ENCODE measurements around the gene POLDIP3.

POLDIP3 gene, protein sequence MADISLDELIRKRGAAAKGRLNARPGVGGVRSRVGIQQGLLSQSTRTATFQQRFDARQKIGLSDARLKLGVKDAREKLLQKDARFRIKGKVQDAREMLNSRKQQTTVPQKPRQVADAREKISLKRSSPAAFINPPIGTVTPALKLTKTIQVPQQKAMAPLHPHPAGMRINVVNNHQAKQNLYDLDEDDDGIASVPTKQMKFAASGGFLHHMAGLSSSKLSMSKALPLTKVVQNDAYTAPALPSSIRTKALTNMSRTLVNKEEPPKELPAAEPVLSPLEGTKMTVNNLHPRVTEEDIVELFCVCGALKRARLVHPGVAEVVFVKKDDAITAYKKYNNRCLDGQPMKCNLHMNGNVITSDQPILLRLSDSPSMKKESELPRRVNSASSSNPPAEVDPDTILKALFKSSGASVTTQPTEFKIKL

DNA sequence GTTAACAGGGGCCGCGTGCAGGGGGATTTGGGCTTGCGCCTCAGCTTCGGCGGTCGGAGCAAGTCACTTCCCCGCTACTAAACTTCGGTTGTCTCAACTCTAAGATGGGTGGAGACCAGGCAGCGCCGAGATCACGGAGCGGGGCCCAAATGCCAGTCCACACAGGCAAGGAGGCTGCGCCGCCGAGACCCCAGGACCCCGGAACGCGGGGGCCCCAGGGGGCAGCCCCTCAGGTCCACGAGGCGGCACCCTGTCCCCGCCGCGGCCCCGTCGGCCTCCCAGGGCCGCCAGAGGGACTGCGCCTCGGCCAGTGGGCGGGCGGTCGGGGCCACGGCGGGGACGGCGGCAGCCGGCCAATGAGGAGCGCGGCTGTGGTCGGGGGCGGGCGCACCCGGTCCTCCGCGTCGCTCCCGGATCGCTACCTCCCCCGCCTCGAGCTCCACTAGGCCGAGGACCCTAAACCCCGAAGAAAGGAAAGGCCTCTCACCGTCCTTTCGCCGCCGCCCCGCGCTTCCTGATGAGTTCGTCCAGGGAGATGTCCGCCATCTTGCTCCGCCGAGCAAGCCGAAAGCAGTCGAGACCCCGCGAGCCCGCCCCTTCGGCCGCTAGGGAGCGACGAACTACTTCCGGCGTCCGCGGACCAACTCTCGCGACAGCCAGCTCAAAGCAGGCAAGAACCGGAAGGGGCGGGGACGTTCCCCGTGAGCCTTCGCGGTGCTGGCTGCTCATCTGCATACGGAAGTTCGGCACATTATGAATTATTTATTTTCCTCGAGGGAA, at the start of gene POLDIP3:
POLDIP3 (minus strand) TSS at position 572 of the 780 bp plus-strand sequence; CDS start at position 546, 26 bp downstream.
- DNase-seq (ENCODE audit: low read depth), result peak; percentile 97

DNA sequence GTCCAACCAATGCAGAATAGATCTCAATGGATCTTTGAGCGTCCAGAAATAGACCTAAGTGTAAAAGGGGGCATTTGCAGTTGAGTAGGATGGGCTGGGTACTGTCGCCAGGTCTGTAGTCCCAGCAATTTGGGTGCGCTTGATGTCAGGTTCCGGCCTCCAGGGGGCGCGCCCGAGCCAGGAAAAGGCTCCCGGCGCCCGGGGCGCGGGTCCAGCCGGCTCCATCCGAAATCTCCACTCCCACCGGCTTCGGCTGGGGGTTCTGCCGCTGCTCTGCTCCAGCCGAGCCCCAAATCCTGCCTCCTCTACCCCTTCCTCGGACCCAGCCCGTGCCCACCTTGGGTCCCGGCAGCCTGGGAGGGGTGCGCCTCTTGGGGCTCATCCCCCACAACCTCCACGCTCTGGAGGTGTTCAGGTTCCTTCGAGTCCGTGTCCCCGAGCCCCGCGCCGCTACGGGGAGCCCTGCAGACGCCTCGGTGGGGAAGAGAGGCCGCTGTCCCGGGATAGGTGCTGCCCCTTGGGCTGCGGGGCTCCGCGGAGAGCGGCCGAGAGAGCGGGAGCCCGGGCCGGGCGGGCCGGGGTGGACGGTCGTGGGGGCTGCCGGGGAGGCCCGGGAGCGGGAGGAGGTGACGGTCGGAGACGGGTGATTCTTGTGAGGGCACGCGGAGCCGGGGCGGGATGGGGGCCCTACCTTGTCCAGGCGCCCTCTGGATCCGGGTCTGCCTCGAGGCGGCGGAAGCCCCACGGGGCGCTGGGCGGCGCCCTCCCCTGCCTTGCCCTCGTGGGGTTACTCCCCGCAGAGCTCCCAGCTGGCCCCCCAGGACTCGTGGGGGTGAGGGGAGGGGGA, 47.5 kb upstream of the POLDIP3 start:
- DNase-seq (ENCODE audit: low read depth), result peak; percentile 51

DNA sequence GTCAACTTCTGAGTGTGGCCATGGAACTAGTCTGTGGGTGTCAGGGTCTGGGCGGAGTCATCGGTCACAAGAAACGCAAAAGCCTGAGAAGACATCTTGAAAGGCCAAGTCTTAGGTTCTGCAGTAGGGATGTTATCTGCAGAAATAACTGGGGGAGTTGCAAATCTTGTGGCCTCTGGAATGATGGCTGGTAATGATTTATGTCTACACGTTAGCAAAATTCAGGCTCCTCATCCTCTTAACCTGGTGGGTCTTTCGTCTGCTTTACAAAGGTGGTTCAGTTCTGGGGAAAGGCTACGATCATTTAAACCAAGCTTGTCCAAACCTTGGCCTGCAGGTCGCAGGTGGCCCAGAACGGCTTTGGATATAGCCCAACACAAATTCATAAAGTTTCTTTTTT, 41.9 kb upstream of the POLDIP3 start:
- DNase-seq (ENCODE audit: low read depth), result no peak

DNA sequence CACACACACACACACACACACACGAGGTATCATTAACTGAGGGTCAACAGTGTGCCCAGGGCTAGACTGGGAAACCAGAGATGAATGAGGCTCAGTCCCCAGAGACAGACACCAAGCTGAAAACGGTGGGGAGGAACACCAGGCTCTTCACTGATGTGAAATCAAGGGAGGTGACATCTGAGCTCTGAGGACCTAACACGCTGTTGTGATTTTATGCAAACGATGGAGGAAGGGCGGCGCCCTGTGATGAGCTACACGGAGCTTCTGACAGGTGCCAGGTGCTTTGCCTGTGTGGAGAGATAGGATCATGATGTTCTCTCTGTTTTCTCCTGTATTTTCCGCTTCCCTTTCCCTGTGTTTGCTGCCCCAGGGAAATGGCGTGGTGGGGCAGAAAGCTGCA, 41.0 kb upstream of the POLDIP3 start:
- DNase-seq (ENCODE audit: low read depth), result no peak

DNA sequence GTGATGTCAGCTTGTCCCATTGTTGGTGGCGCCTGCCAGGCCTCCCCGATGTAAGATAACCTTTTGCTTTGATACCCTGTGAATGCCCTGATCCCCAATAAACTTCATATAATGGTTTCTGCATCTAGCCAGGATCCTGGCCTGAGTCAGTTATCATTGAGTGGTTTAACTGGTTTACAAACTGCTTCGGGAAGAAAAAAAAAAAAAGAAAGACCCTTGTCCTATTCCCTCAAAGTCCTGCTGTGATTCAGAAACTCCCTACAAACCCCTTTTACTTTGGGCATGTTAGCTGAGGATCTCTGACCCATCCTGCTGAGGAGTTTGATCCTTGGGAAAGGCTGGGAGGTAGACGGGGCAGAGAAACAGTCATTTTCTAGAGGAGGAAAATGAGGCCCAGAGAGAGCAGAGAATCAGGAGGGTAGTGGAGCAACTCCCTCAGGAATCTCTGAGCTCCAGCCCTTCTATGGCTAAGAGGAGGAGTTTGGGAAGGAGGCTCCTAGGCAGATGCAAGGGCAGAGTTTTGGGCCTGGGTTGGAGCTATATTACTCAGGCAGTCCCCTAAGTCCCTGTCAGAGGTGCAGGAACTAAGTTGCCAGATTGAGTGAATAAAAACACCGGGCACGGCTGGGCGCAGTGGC, 39.9 kb upstream of the POLDIP3 start:
- no peak for DNase-seq (ENCODE audit: low read depth)

DNA sequence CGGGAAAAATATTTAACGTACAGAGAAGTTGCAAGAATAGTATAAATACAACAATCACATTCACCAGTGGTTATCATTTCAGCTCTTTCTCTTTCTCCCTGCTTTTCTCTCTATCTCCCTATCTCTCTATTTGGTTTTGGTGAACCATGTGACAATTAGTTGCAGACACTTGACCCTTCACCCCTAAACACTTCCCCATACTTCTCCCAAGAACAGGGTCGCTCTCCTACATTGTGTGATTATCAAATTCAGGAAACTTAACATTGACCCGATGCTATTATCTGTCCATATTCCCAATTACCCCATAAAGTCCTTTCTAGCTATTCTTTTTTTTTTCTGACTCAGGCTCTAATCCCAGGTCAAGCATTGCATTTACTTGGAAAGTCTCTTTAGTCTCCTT, 39.3 kb upstream of the POLDIP3 start:
- no peak for DNase-seq (ENCODE audit: low read depth)

DNA sequence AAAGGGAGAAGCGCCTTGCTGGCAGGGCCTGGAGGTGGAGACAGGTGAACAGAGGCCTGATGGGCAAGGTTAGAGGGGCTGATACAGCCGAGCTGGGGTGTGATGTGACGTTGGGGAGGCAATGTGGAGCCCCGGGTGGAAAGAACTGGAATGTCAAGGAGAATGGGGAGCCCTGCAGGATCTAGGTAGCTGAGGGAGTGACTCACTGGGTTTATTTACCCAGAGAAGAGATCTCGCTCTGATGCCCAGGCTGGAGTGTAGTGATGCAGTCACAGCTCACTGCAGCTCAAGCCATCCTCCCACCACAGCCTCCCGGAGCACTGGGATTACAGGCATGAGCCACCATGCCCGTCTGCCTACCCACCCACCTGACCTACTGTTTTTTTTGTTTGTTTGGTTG, 36.5 kb upstream of the POLDIP3 start:
- DNase-seq (ENCODE audit: low read depth), result no peak

DNA sequence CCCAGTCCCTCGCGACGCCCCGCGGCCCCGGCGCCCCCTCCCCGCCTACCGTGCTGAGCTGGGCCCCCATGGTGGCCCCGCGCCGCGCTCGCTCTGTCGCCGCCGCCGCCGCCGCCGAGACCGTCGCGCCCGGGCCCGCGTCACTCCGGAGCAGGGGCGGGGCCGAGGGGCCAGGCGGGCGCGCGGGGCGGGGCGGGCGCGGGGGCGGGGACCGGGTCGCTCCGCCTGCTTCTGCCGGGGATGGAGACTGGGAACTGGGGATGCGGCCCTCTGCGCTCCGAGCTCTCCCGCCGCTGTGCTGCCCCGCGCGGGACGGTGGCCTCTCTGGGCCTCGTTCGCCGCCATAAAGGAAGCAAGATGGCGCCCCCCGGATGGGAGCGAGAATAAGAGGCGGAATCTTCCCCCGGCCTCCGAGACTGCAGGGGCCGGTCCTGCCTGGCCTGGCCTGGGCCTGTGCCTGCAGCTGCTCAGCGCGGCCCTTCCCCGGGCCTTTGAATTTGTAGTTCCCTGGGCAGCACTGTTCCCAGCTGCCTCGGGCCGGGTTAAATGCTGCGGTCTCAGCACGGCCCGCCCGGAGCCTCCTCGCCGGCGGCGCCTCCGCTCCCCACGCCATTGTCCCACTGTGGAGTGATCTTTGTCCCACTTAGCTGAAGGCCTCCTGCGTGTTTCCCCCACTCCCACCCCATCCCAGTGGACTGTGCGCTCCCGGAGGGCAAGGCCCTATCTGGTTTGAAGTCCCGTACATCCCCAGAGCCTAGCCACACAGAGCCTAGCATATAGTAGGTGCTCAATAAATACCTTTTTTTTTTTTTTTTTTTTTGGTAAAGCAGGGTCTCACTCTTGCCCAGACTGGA, 34.8 kb upstream of the POLDIP3 start, which contains the start of gene CYB5R3:
CYB5R3 (minus strand) TSS at position 147 of the 854 bp plus-strand sequence; CDS start at position 70, 77 bp downstream.
- peak; percentile 65 for DNase-seq (ENCODE audit: low read depth)

DNA sequence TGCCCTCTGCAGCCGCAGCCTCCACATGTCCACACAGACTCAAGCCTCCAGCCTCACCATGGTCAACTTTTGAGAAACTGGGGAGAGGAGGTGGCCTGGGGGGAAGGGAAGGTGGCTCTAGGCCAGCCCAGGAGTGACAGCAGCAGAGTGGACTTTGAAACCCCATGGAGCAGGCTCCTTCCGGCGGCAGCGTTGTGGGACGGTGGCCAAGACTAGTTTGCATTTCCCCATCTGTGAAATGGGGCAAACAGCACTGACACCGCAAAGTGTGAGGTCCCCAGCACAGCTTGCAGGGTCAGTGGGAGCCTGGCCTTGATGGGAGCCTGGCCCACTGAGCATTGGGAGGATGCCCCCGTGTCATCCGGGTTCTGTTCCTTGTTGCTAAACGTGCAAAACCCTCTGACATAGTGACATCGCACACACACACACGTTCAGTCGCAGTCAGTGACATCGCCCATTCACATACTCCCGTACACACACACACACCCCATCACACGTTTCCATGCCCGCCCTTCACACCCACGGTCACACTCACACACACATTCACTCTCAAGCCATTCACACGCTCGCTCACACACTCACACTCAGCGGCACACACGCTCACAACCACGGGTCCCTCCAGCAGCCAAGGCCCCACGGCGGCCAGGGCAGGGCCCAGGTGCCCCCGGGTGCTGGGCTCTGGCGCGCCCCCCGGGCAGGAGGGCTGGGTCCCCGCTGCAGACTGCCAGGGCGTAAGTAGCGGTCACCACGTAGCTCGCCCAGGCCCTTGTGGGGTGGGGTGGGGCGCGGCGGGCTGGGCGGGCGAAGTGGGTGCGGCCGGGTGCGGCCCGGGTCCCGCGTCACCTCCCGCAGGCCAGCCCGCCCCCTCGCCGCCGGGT, 33.9 kb upstream of the POLDIP3 start:
- DNase-seq (ENCODE audit: low read depth), result no peak

DNA sequence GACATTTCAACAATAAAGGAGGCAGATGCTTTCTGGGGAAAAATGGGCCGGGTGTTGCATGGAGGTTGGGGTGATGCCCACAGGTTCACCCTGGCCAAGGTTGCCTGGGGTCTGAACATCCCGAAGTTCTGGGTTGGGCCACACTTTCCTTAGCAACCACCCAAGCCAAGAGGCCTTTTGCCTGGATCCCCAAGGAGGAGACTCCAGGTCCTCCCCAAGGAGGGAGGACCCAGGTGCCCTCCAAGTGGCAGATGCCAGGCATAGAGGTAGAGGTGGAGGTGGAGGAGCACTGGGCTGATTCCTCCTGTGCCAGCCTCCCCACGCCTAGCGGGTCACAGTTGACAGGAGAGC, 33.3 kb upstream of the POLDIP3 start:
- DNase-seq (ENCODE audit: low read depth), result no peak

DNA sequence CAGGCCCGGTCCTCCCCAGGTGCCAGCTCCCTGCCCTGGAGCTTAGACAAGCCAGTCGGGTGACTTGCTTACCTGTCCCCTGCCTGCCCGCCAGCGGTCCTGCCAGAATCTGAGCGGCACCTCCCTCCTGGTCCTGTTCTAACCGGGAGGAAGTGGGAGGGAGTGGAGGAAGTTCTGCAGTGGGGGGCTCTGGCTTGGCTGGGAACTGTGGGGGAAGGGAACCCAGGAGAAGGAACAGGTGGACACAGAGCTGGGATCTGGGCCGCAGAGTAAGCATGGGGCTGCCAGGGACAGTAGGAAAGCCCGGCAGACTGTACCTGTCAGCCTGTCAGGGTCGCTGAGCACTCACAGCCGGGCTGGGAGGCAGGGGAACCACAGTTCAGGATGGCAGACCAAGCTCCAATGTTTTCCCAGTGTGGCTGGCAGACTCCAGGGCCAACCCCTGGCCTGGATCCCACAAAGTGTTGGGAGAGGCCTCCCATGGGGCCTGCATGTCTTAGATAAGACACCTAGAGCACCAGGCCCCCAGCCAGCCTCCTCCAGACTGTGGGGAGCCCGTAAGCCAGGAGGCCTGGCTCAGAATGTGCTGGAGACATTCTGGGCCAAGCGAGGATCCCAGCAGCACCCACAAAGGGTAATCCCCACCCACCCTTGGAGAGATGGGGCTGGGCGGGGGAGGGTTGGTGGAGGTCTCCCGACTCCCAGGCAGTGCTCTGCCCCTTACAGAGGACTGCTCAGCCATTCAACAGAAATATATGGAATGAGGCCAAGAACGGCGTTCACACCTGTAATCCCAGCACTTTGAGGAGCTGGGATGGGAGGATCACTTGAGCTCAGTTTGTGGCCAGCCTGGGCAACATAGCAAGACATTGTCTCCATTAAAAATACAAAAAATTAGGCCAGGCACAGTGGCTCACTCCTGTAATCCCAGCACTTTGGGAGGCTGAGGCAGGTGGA, 32.2 kb upstream of the POLDIP3 start:
- no peak for DNase-seq (ENCODE audit: low read depth)

DNA sequence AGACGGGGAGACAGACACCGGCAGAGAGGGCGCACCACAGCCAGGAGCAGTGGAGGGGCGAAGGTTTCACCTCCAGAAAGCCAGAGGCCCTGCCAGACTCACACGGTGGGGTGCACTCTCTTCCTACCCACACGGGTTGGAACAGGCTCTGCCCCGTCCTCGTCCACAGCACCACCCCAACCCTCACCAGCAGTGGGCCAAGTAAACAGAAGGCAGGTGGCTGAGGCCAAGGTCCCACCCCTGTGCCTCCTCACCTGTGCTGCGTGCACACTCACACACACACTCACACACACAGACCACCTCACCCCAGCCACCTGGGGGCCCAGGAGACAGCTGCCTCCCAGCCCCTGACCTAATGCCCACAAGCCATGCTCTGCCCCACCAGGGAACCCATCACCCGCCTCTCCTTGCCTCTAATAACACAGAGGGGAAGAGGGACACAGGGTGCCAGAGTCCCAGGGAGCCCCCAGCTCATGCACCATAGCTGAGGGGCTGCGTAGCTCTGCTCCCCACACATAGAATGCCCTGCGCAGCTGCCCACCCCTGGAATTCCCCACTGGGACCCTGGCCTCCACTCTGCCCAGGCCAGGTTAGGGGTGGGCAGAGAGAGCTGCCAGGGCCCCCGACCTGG, 31.4 kb upstream of the POLDIP3 start:
- DNase-seq (ENCODE audit: low read depth), result no peak

DNA sequence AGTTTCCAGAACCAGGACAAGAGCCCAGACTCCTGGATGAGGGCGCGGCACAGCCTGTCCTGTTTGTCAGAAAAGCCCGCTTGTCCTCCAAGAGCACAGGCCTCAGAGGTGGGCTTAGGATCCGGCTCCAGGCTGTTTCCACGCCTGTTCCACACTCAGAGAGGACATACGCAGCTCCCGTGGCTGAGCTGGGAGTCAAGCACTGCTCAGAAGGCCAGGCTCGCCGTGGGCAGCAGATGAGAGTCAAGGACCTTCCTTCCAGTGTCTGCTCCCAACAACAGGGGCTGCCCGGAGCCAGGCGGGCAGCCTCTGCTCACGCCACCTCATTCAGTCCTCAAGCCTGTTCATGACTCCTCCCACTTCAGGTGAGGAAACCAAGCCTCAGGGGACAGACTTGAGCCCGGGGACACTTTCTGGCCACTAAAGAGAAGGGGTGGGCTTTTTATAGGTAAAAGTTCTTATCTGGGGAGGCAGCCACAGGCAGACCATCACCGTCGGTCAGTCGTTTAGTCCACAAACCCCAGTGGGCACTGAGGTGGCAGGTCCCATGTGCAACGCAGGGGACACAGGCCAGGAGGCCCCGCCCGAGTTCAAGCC, 30.8 kb upstream of the POLDIP3 start:
- DNase-seq (ENCODE audit: low read depth), result no peak

DNA sequence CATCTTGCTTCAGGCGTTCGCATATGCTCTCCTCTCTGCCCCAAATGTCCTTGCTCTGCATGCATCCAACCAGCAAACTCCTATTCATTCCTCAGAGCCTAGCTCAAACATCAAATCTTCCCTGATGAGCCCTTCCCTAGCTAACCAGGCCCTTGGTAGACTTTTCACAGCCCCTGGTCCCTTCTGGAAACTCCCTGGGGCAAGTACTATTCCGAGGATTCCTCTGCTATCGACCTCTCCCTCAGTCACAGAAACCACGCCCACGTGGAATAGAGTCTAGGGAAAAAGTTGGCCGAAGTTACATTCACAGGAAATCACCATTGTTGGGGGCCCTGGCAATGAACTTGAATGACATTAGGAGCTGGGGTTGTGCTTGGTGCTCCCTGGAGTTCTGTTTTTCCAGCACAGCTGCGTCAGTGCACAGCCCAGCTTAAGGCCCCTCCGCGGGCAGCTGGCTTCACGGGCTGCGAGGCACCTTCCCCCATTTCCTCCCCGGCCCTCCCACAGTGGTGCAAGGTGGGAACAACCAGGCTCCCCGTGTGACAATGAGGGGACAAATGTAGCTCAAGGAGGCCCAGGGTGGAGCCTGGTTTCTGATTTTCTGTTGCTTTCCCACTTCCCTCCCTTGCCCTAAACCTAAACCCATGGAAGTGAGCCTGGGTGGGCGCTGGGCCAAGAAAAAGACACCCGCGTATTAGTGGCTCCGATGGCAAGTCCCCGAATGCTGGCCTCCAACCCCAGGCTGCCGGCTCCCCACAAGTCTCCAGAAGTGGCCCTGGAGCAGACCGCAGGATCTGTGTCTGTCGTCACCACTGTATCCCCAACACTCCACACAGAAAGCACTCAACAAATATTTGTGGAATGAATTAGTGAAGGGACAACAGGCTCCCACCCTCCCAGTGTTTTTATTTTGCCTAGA, 30.0 kb upstream of the POLDIP3 start:
- DNase-seq (ENCODE audit: low read depth), result no peak

DNA sequence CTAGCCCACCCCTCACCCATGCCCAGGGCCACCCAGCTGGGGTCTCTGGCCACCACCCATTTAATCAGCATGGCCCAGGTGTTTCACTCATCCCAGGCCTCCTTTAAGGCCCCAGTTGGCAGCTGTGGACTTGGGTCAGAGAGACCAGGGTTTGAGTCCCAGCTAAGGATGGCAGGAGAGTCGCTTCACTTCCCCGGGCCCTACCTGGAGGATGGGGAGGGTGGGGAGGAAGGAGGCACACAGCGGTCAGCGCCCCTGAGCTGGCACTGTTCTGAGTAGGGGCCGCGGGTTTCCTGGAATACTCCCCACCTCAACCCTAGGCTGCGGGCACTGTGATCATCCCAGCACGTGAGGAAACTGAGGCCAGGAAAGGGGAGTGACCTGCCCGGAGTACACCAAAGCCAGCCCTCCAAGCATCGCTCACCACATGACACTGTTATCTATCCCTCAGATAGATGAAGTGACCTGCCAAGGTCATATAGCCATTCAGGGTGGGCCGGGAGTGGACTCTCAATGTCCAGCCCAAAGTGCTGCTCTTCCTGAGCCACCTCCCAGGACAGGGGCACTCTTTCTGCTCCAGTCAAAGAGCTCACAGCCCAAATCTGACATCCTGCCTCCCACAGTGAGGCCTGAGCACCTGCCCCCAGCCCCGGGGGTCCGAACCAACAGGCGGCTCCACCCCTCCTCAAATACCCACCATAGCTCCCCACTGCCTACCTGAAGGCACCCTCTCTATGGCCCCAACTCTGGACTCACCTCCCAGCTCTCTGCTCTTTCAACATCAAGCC, 29.1 kb upstream of the POLDIP3 start:
- no peak for DNase-seq (ENCODE audit: low read depth)
